Activated T-helper 2 cell treated with anti-CD3 and anti-CD28 coated beads, Interferon-gamma antibody, Interleukin-2, Interleukin-4, amounts not matched to agents 10 μg/mL and 5 μg/mL and 100 μg/mL, durations not matched to agents 14 hours and 24 hours and 36 hours (primary cell): Measurements from ENCODE around the gene NARF. TPM values are rescaled to one million over a fixed set of nuclear protein-coding genes. Genes with fewer than 3 reads are reported as not detected.
"Not testable (repeated sequence)": the region's sequence is repeated elsewhere in the genome, so short reads cannot be mapped to it uniquely, and the experiment has no call there.

Experiments
- DNase-seq: peaks from one replicate; pipeline ENCODE4 v3.0.0; 2021; ENCODE audit warnings: low spot score
- H3K27ac Mint-ChIP-seq: one replicate; pipeline ENCODE4 v1.8.0; 2021; ENCODE audit warnings: mixed read lengths
- H3K27me3 Mint-ChIP-seq: one replicate; pipeline ENCODE4 v1.8.0; 2021; ENCODE audit warnings: low read depth, mixed read lengths
- H3K36me3 Mint-ChIP-seq: one replicate; pipeline ENCODE4 v1.8.0; 2021; ENCODE audit warnings: low read depth, mixed read lengths
- H3K4me1 Mint-ChIP-seq: one replicate; pipeline ENCODE4 v1.8.0; 2021; ENCODE audit warnings: low read depth, mixed read lengths
- H3K4me3 Mint-ChIP-seq: one replicate; pipeline ENCODE4 v1.8.0; 2021; ENCODE audit warnings: low read depth, mild to moderate bottlenecking, moderate library complexity, mixed read lengths
- H3K9me3 Mint-ChIP-seq: one replicate; pipeline ENCODE4 v1.8.0; 2021; ENCODE audit warnings: mixed read lengths
- intact Hi-C: fragments of 100-400 bp; cut with micrococcal nuclease; formaldehyde crosslinking; loops from one replicate; pipeline ENCODE4 v1.15.1; 2023
- total RNA-seq: library from RNA; stranded (reverse); gene quantifications from 2 replicates; pipeline ENCODE4 v1.2.3, GENCODE V29; 2022

The NARF gene
- total RNA-seq, 1 donor from 2014 or later, result 114 TPM

DNA sequence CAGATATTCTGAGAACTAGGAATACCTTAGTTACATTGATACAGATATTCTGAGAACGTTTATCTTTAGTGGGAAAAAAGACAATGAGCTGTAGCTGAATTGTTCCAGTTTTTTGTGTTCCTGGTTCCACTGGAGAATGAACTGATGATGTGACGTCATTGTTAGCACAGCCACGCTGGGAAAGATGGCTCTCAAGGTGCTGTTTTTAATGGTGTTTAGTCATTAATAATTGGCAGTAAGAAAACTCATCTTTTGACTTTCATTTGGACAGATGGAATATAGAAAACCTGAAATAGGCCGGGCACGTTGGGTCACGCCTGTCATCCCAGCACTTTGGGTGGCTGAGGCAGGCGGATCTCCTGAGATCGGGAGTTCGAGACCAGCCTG is 71.4 kb downstream of the NARF start:
- DNase-seq, result no peak
- Mint-ChIP-seq H3K9me3 (no peaks in the 10 kb centered on the region), H3K27ac (peak overlapping the region; percentile 49), H3K36me3 (peaks cover 24% of the 10 kb centered on the region), H3K4me3 (peak overlapping the region; percentile 13), H3K27me3 (no peaks in the 10 kb centered on the region), H3K4me1 (peaks cover 51% of the 10 kb centered on the region)
- intact Hi-C loops, result no loop called here

- Mint-ChIP-seq H3K36me3 (peaks cover 23% of the 10 kb centered on the region), H3K27ac (peak overlapping the region; percentile 85), H3K27me3 (no peaks in the 10 kb centered on the region), H3K4me1 (peaks cover 56% of the 10 kb centered on the region), H3K4me3 (no peak overlapping the region), H3K9me3 (no peaks in the 10 kb centered on the region)
- intact Hi-C loops, result no loop called here
- no peak for DNase-seq
Measured at GRCh38 chr17:82531431-82531881, 72.9 kb downstream of the NARF start.

- Mint-ChIP-seq H3K27me3 (no peaks in the 10 kb centered on the region), H3K36me3 (peaks cover 23% of the 10 kb centered on the region)
- no peak for DNase-seq
Measured at GRCh38 chr17:82534401-82534812, 75.9 kb downstream of the NARF start.

DNA sequence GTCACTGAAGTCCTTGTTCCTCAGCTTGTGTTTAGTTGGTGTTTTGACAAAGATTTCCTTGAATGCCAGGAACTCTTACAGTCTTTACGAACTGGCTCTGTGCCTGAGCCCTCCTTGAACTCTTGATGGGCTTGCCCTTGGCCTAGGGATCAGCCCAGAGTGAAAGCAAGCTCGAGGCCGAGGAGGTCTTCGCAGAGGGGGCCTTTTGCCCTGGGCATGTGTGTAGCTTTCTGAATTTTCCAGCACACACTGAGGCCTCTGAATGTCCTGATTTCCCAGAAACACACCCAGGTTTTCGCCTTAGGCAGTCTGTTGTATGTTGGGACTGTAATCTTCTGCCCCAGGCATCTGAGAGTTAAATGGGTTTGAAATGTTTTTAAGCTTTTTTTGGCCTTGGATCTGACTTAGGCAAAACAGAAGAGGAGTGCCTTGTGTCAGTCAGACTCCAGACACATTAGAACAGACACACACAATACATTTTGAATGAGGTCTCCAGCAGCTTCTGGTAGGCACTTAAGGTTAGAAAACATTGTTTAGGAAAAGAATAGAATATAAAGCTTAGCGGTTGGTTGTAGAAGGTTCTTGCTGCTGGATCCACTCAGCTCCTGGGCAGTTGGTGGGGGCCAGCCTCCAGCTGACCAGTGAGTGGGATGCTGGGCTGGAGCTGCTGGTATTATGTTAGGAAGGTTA is 78.1 kb downstream of the NARF start:
- Mint-ChIP-seq H3K4me3 (peak overlapping the region; percentile 24), H3K36me3 (peaks cover 15% of the 10 kb centered on the region), H3K4me1 (peaks cover 36% of the 10 kb centered on the region), H3K9me3 (no peaks in the 10 kb centered on the region), H3K27ac (peak overlapping the region; percentile 80), H3K27me3 (no peaks in the 10 kb centered on the region)
- no peak for DNase-seq
- intact Hi-C loops, result no loop called here

More at GRCh38 chr17:82534401-82534812, 75.9 kb downstream of the NARF start:
- H3K4me1 Mint-ChIP-seq, result peaks cover 49% of the 10 kb centered on the region
- no peaks in the 10 kb centered on the region for H3K9me3 Mint-ChIP-seq
- peak overlapping the region; percentile 78 for H3K27ac Mint-ChIP-seq
- intact Hi-C loops, result no loop called here
- no peak overlapping the region for H3K4me3 Mint-ChIP-seq

- H3K4me3 Mint-ChIP-seq, H3K27ac Mint-ChIP-seq, DNase-seq, H3K27me3 Mint-ChIP-seq, intact Hi-C loops, H3K9me3 Mint-ChIP-seq: not testable (repeated sequence)
- Mint-ChIP-seq H3K36me3 (peaks cover 15% of the 10 kb centered on the region), H3K4me1 (peaks cover 36% of the 10 kb centered on the region)
Measured at GRCh38 chr17:82537228-82537627, 78.7 kb downstream of the NARF start.

- DNase-seq, H3K4me3 Mint-ChIP-seq, H3K9me3 Mint-ChIP-seq, H3K27ac Mint-ChIP-seq, H3K27me3 Mint-ChIP-seq, intact Hi-C loops: not testable (repeated sequence)
- H3K4me1 Mint-ChIP-seq, result peaks cover 36% of the 10 kb centered on the region
- H3K36me3 Mint-ChIP-seq, result peaks cover 15% of the 10 kb centered on the region
Measured at GRCh38 chr17:82539076-82539475, 80.5 kb downstream of the NARF start.

Other genes with a start within 250 kb of the NARF start
- gene CCDC57, start 245.9 kb upstream of the NARF start, total RNA-seq, result 51.7 and 53.1 TPM in 2 replicates
- 187 and 200 TPM in 2 replicates for gene SLC16A3, start 229.7 kb upstream of the NARF start, total RNA-seq
- 139 and 151 TPM in 2 replicates for gene CSNK1D, start 185.0 kb upstream of the NARF start, total RNA-seq
- gene CD7, start 141.1 kb upstream of the NARF start, total RNA-seq, result 345 and 351 TPM in 2 replicates
- 2.7 and 3.7 TPM in 2 replicates for gene SECTM1, start 125.0 kb upstream of the NARF start, total RNA-seq
- not detected in 2 replicates for gene TEX19, start 99.5 kb upstream of the NARF start, total RNA-seq
- gene UTS2R, start 87.0 kb upstream of the NARF start, total RNA-seq, result 0.18 TPM in 1 of 2 replicates, not detected in the other
- 36.6 and 36.7 TPM in 2 replicates for gene HEXD, start 40.4 kb upstream of the NARF start, total RNA-seq
- gene OGFOD3, start 40.2 kb upstream of the NARF start, total RNA-seq, result 29.1 and 30.5 TPM in 2 replicates
- 252 and 265 TPM in 2 replicates for gene CYBC1, start 8.0 kb upstream of the NARF start, total RNA-seq
- gene FOXK2, start 61.0 kb downstream of the NARF start, total RNA-seq, result 92.9 and 95.2 TPM in 2 replicates
- gene WDR45B, start 189.7 kb downstream of the NARF start, total RNA-seq, result 63.1 and 66.9 TPM in 2 replicates
- 4.8 and 5.4 TPM in 2 replicates for gene RAB40B, start 240.0 kb downstream of the NARF start, total RNA-seq